ENCODE data around the gene ZBTB12.

Gene ZBTB12

DNA sequence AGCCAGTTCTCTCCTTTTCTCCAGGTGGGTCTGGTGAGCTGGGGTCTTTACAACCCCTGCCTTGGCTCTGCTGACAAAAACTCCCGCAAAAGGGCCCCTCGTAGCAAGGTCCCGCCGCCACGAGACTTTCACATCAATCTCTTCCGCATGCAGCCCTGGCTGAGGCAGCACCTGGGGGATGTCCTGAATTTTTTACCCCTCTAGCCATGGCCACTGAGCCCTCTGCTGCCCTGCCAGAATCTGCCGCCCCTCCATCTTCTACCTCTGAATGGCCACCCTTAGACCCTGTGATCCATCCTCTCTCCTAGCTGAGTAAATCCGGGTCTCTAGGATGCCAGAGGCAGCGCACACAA lies 43.2 kb upstream of the ZBTB12 start (continued):
- TF ChIP-seq, protein P1, sequence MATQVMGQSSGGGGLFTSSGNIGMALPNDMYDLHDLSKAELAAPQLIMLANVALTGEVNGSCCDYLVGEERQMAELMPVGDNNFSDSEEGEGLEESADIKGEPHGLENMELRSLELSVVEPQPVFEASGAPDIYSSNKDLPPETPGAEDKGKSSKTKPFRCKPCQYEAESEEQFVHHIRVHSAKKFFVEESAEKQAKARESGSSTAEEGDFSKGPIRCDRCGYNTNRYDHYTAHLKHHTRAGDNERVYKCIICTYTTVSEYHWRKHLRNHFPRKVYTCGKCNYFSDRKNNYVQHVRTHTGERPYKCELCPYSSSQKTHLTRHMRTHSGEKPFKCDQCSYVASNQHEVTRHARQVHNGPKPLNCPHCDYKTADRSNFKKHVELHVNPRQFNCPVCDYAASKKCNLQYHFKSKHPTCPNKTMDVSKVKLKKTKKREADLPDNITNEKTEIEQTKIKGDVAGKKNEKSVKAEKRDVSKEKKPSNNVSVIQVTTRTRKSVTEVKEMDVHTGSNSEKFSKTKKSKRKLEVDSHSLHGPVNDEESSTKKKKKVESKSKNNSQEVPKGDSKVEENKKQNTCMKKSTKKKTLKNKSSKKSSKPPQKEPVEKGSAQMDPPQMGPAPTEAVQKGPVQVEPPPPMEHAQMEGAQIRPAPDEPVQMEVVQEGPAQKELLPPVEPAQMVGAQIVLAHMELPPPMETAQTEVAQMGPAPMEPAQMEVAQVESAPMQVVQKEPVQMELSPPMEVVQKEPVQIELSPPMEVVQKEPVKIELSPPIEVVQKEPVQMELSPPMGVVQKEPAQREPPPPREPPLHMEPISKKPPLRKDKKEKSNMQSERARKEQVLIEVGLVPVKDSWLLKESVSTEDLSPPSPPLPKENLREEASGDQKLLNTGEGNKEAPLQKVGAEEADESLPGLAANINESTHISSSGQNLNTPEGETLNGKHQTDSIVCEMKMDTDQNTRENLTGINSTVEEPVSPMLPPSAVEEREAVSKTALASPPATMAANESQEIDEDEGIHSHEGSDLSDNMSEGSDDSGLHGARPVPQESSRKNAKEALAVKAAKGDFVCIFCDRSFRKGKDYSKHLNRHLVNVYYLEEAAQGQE (tag by site-specific recombination; IDR thresholded peaks at IDR 0.05) = no peak
- TF ChIP-seq, protein P2, sequence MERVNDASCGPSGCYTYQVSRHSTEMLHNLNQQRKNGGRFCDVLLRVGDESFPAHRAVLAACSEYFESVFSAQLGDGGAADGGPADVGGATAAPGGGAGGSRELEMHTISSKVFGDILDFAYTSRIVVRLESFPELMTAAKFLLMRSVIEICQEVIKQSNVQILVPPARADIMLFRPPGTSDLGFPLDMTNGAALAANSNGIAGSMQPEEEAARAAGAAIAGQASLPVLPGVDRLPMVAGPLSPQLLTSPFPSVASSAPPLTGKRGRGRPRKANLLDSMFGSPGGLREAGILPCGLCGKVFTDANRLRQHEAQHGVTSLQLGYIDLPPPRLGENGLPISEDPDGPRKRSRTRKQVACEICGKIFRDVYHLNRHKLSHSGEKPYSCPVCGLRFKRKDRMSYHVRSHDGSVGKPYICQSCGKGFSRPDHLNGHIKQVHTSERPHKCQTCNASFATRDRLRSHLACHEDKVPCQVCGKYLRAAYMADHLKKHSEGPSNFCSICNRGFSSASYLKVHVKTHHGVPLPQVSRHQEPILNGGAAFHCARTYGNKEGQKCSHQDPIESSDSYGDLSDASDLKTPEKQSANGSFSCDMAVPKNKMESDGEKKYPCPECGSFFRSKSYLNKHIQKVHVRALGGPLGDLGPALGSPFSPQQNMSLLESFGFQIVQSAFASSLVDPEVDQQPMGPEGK (tag by site-specific recombination; IDR thresholded peaks at IDR 0.05) = no peak
- no peak for TF ChIP-seq ZNF16 (tag by site-specific recombination; IDR thresholded peaks at IDR 0.05; ENCODE audit: low read depth)
- no peak for TF ChIP-seq KLF17 (tag by site-specific recombination; IDR thresholded peaks at IDR 0.05)

- no peak for TF ChIP-seq ZNF529 (tag by site-specific recombination; IDR thresholded peaks at IDR 0.05; ENCODE audit: insufficient replicate concordance)
- TF ChIP-seq, protein P3, sequence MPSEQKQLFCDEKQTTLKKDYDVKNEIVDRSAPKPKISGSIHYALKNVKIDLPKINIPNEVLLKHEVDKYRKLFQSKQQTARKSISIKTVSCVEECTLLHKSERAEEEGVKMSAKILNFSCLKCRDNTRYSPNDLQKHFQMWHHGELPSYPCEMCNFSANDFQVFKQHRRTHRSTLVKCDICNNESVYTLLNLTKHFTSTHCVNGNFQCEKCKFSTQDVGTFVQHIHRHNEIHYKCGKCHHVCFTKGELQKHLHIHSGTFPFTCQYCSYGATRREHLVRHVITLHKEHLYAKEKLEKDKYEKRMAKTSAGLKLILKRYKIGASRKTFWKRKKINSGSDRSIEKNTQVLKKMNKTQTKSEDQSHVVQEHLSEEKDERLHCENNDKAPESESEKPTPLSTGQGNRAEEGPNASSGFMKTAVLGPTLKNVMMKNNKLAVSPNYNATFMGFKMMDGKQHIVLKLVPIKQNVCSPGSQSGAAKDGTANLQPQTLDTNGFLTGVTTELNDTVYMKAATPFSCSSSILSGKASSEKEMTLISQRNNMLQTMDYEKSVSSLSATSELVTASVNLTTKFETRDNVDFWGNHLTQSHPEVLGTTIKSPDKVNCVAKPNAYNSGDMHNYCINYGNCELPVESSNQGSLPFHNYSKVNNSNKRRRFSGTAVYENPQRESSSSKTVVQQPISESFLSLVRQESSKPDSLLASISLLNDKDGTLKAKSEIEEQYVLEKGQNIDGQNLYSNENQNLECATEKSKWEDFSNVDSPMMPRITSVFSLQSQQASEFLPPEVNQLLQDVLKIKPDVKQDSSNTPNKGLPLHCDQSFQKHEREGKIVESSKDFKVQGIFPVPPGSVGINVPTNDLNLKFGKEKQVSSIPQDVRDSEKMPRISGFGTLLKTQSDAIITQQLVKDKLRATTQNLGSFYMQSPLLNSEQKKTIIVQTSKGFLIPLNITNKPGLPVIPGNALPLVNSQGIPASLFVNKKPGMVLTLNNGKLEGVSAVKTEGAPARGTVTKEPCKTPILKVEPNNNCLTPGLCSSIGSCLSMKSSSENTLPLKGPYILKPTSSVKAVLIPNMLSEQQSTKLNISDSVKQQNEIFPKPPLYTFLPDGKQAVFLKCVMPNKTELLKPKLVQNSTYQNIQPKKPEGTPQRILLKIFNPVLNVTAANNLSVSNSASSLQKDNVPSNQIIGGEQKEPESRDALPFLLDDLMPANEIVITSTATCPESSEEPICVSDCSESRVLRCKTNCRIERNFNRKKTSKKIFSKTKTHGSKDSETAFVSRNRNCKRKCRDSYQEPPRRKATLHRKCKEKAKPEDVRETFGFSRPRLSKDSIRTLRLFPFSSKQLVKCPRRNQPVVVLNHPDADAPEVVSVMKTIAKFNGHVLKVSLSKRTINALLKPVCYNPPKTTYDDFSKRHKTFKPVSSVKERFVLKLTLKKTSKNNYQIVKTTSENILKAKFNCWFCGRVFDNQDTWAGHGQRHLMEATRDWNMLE (tag by site-specific recombination; conservative IDR thresholded peaks at IDR 0.05; ENCODE audit: low read depth) = no peak
- no peak for TF ChIP-seq PRDM1 (tag by site-specific recombination; IDR thresholded peaks at IDR 0.05)
- TF ChIP-seq ZNF510 (tag by site-specific recombination; IDR thresholded peaks at IDR 0.05; ENCODE audit: insufficient replicate concordance) = no peak
- TF ChIP-seq ZNF354C (tag by site-specific recombination; IDR thresholded peaks at IDR 0.05; ENCODE audit: borderline replicate concordance, low read depth) = no peak
- no peak for TF ChIP-seq ZNF433 (tag by site-specific recombination; IDR thresholded peaks at IDR 0.05; ENCODE audit: low read depth)
- TF ChIP-seq KLF16 (tag by site-specific recombination; IDR thresholded peaks at IDR 0.05) = no peak
- TF ChIP-seq, protein P4, sequence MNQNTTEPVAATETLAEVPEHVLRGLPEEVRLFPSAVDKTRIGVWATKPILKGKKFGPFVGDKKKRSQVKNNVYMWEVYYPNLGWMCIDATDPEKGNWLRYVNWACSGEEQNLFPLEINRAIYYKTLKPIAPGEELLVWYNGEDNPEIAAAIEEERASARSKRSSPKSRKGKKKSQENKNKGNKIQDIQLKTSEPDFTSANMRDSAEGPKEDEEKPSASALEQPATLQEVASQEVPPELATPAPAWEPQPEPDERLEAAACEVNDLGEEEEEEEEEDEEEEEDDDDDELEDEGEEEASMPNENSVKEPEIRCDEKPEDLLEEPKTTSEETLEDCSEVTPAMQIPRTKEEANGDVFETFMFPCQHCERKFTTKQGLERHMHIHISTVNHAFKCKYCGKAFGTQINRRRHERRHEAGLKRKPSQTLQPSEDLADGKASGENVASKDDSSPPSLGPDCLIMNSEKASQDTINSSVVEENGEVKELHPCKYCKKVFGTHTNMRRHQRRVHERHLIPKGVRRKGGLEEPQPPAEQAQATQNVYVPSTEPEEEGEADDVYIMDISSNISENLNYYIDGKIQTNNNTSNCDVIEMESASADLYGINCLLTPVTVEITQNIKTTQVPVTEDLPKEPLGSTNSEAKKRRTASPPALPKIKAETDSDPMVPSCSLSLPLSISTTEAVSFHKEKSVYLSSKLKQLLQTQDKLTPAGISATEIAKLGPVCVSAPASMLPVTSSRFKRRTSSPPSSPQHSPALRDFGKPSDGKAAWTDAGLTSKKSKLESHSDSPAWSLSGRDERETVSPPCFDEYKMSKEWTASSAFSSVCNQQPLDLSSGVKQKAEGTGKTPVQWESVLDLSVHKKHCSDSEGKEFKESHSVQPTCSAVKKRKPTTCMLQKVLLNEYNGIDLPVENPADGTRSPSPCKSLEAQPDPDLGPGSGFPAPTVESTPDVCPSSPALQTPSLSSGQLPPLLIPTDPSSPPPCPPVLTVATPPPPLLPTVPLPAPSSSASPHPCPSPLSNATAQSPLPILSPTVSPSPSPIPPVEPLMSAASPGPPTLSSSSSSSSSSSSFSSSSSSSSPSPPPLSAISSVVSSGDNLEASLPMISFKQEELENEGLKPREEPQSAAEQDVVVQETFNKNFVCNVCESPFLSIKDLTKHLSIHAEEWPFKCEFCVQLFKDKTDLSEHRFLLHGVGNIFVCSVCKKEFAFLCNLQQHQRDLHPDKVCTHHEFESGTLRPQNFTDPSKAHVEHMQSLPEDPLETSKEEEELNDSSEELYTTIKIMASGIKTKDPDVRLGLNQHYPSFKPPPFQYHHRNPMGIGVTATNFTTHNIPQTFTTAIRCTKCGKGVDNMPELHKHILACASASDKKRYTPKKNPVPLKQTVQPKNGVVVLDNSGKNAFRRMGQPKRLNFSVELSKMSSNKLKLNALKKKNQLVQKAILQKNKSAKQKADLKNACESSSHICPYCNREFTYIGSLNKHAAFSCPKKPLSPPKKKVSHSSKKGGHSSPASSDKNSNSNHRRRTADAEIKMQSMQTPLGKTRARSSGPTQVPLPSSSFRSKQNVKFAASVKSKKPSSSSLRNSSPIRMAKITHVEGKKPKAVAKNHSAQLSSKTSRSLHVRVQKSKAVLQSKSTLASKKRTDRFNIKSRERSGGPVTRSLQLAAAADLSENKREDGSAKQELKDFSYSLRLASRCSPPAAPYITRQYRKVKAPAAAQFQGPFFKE (tag by site-specific recombination; IDR thresholded peaks at IDR 0.05; ENCODE audit: borderline replicate concordance) = no peak
- peaks cover 5% of the 10 kb centered on the region; the same call in 1 of the 2 replicates for H3K4me1 ChIP-seq (ENCODE audit: control insufficient read depth, insufficient read depth, low read length)
- no peak overlapping the region for H3K27ac ChIP-seq (ENCODE audit: extremely low read depth, low read depth, low read length)
- no peaks in the 10 kb centered on the region for H3K36me3 ChIP-seq (ENCODE audit: control insufficient read depth in 2 of 2, insufficient read depth in 1 of 2, low read length in 2 of 2)
- POLR2A ChIA-PET = interaction anchor here (1.1 kb wide), 1 partner anchor 28 kb away, joined by 3 read pairs; the partner anchor contains the start of gene DXO
- H3K9me3 ChIP-seq (ENCODE audit: control insufficient read depth, insufficient read depth, low read depth, low read length) = no peaks in the 10 kb centered on the region
- CTCF ChIA-PET = interaction anchor here (7.7 kb wide), 1 partner anchor 8 kb away, joined by 70 read pairs; no protein-coding TSS in a partner anchor
- no peak overlapping the region for H3K4me3 ChIP-seq (ENCODE audit: low read depth, low read length)
Observed at GRCh38 chr6:31943742-31944141, 41.9 kb upstream of the ZBTB12 start.
